SK-N-SH treated with all-trans-retinoic acid at 6 μM for 48 hours (cell line): ENCODE results near the gene UIMC1.

Source experiments
- ARNTL ChIP-seq: fragments of 450-650 bp; formaldehyde crosslinking; IDR thresholded peaks from 2 replicates; pipeline ENCODE4 v1.5.0; 2020; ENCODE audit warnings: low read depth, mild to moderate bottlenecking, moderate library complexity, borderline replicate concordance
- CREB5 ChIP-seq: fragments of 250-450 bp; sonication (Bioruptor Pico); IDR thresholded peaks from 2 replicates; pipeline ENCODE4 v1.5.1; 2020; ENCODE audit warnings: low read depth, mild to moderate bottlenecking, moderate library complexity
- ZFP3 ChIP-seq: fragments of 250-450 bp; sonication (Bioruptor Pico); IDR thresholded peaks from 2 replicates; pipeline ENCODE4 v1.5.0; 2020; ENCODE audit warnings: mild to moderate bottlenecking, moderate library complexity

DNA sequence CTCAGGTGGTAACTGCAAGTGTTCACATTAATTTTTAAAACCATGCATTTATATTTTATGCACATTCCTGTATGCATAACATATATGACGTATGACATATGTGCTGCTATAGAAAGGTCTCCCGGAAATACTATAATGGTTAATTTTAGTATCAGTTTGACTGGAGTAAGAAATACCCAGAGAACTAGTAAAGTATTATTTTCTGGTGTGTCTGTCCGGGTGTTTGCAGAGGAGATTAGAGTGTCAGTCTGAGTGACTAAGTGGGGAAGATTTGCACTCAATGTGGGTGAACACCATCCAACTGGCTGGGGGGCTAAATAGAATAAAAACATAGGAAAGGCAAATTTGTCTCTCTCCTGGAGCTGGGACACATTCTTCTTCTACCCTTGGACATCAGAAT is 26.9 kb downstream of the UIMC1 start:
- TF ChIP-seq ARNTL (CRISPR knock-in tag) (no peak), ZFP3 (CRISPR knock-in tag) (no peak), CREB5 (CRISPR knock-in tag) (no peak)
